Activated T-cell treated with anti-CD3 and anti-CD28 coated beads, Interleukin-2, amount 50 U/mL, for 72 hours (primary cell): ENCODE data around the gene IP6K2. TPM values are rescaled to one million over a fixed set of nuclear protein-coding genes. Genes with fewer than 3 reads are reported as not detected.
"Not testable (repeated sequence)": the region's sequence is repeated elsewhere in the genome, so short reads cannot be mapped to it uniquely, and the experiment has no call there.

ENCODE experiments used
- ATAC-seq, 2 donors: fragments of 150-1000 bp; cut with Tn5 transposase; replicated peaks in 1 of 2; 2 replicates each; pipeline ENCODE4 v1.10.0; 2021; ENCODE audit warnings: moderate library complexity in 2 of 2, mild to moderate bottlenecking in 1 of 2
- DNase-seq, 2 donors: peaks; one replicate each; pipeline ENCODE4 v3.0.0; 2021 to 2022; ENCODE audit warnings: mixed read lengths in 1 of 2
- H3K27ac Mint-ChIP-seq: one replicate; pipeline ENCODE4 v1.8.0; 2022; ENCODE audit warnings: mild to moderate bottlenecking, moderate library complexity, mixed read lengths
- H3K27me3 Mint-ChIP-seq: one replicate; pipeline ENCODE4 v1.8.0; 2022; ENCODE audit warnings: low read depth, mixed read lengths
- H3K36me3 Mint-ChIP-seq, 2 donors: one replicate each; pipeline ENCODE4 v1.8.0; 2022; ENCODE audit warnings: mixed read lengths in 2 of 2, mild to moderate bottlenecking in 1 of 2; ENCODE audit not compliant: insufficient read depth in 2 of 2
- H3K4me1 Mint-ChIP-seq: one replicate; pipeline ENCODE4 v1.8.0; 2022; ENCODE audit warnings: low read depth, mixed read lengths
- H3K4me3 Mint-ChIP-seq, 2 donors: one replicate each; pipeline ENCODE4 v1.8.0; 2022; ENCODE audit warnings: mild to moderate bottlenecking in 2 of 2, mixed read lengths in 2 of 2, moderate library complexity in 2 of 2
- H3K9me3 Mint-ChIP-seq, 2 donors: one replicate each; pipeline ENCODE4 v1.8.0; 2022; ENCODE audit warnings: mixed read lengths in 2 of 2
- total RNA-seq, 2 donors: library from RNA; stranded (reverse); gene quantifications; one replicate each; pipeline ENCODE4 v1.2.3, GENCODE V29; 2022

Gene IP6K2
- total RNA-seq, 2 donors from 2014 or later = 62.4 to 75.4 TPM

GRCh38 chr3:48739955-48740823 lies 23.2 kb upstream of the IP6K2 start:
- Mint-ChIP-seq H3K4me1 (peaks cover 5% of the 10 kb centered on the region), H3K27ac (no peak overlapping the region), H3K27me3 (no peaks in the 10 kb centered on the region), H3K9me3 (no peaks in the 10 kb centered on the region), H3K4me3 (no peak overlapping the region), H3K36me3 (no peaks in the 10 kb centered on the region)
- ATAC-seq = peak; percentile 82 to 91
- DNase-seq = peak; percentile 59 to 61

GRCh38 chr3:48739617-48739954 lies 22.6 kb upstream of the IP6K2 start:
- no peak for DNase-seq
- no peak overlapping the region for H3K4me3 Mint-ChIP-seq
- ATAC-seq = peak; percentile 20 to 42

GRCh38 chr3:48738926-48739616 lies 22.1 kb upstream of the IP6K2 start:
- ATAC-seq (no peak), DNase-seq (no peak)
- Mint-ChIP-seq H3K27ac (no peak overlapping the region), H3K4me3 (no peak overlapping the region), H3K9me3 (no peaks in the 10 kb centered on the region), H3K4me1 (peaks cover 5% of the 10 kb centered on the region), H3K36me3 (no peaks in the 10 kb centered on the region), H3K27me3 (no peaks in the 10 kb centered on the region)

More at GRCh38 chr3:48739617-48739954, 22.6 kb upstream of the IP6K2 start:
- Mint-ChIP-seq H3K9me3 (no peaks in the 10 kb centered on the region), H3K27ac (no peak overlapping the region), H3K27me3 (no peaks in the 10 kb centered on the region), H3K36me3 (no peaks in the 10 kb centered on the region), H3K4me1 (peaks cover 5% of the 10 kb centered on the region)

- no peaks in the 10 kb centered on the region for H3K36me3 Mint-ChIP-seq
- no peak overlapping the region for H3K27ac Mint-ChIP-seq
- no peaks in the 10 kb centered on the region for H3K27me3 Mint-ChIP-seq
- DNase-seq = no peak
- no peak for ATAC-seq
- H3K9me3 Mint-ChIP-seq = no peaks in the 10 kb centered on the region
- H3K4me1 Mint-ChIP-seq = peaks cover 5% of the 10 kb centered on the region
- no peak overlapping the region for H3K4me3 Mint-ChIP-seq
Measured at GRCh38 chr3:48738144-48738536, 21.1 kb upstream of the IP6K2 start.

- not testable (repeated sequence) for H3K9me3 Mint-ChIP-seq, H3K27ac Mint-ChIP-seq, H3K36me3 Mint-ChIP-seq, H3K4me1 Mint-ChIP-seq, ATAC-seq, H3K27me3 Mint-ChIP-seq, H3K4me3 Mint-ChIP-seq, DNase-seq
Measured at GRCh38 chr3:48735075-48735767, 18.2 kb upstream of the IP6K2 start.

- H3K4me3 Mint-ChIP-seq, DNase-seq, ATAC-seq, H3K27me3 Mint-ChIP-seq, H3K36me3 Mint-ChIP-seq, H3K4me1 Mint-ChIP-seq, H3K9me3 Mint-ChIP-seq, H3K27ac Mint-ChIP-seq: not testable (repeated sequence)
Measured at GRCh38 chr3:48734541-48734940, 17.5 kb upstream of the IP6K2 start.

GRCh38 chr3:48733752-48734518 lies 16.9 kb upstream of the IP6K2 start:
- not testable (repeated sequence) for H3K27me3 Mint-ChIP-seq, H3K27ac Mint-ChIP-seq, H3K4me1 Mint-ChIP-seq, H3K9me3 Mint-ChIP-seq, H3K36me3 Mint-ChIP-seq, DNase-seq, ATAC-seq, H3K4me3 Mint-ChIP-seq

- DNase-seq (no peak), ATAC-seq (no peak)
- no peaks in the 10 kb centered on the region for H3K36me3 Mint-ChIP-seq
- no peaks in the 10 kb centered on the region for H3K9me3 Mint-ChIP-seq
- no peak overlapping the region for H3K27ac Mint-ChIP-seq
- no peak overlapping the region for H3K4me3 Mint-ChIP-seq
- H3K4me1 Mint-ChIP-seq = no peaks in the 10 kb centered on the region
- H3K27me3 Mint-ChIP-seq = no peaks in the 10 kb centered on the region
Measured at GRCh38 chr3:48727511-48727910, 10.5 kb upstream of the IP6K2 start.

- not testable (repeated sequence) for DNase-seq, H3K9me3 Mint-ChIP-seq, H3K36me3 Mint-ChIP-seq, ATAC-seq, H3K27ac Mint-ChIP-seq, H3K4me1 Mint-ChIP-seq, H3K27me3 Mint-ChIP-seq, H3K4me3 Mint-ChIP-seq
Measured at GRCh38 chr3:48725185-48725855, 8.3 kb upstream of the IP6K2 start.

GRCh38 chr3:48723725-48724124 lies 6.7 kb upstream of the IP6K2 start:
- Mint-ChIP-seq H3K4me1 (no peaks in the 10 kb centered on the region), H3K27me3 (no peaks in the 10 kb centered on the region), H3K27ac (no peak overlapping the region), H3K36me3 (no peaks in the 10 kb centered on the region), H3K9me3 (no peaks in the 10 kb centered on the region), H3K4me3 (no peak overlapping the region)
- ATAC-seq (no peak), DNase-seq (no peak)

- not testable (repeated sequence) for H3K27ac Mint-ChIP-seq, H3K4me3 Mint-ChIP-seq, ATAC-seq, H3K9me3 Mint-ChIP-seq, H3K4me1 Mint-ChIP-seq, H3K36me3 Mint-ChIP-seq, H3K27me3 Mint-ChIP-seq, DNase-seq
Measured at GRCh38 chr3:48723293-48723692, 6.3 kb upstream of the IP6K2 start.

GRCh38 chr3:48716508-48716981 lies 476 bp downstream of the IP6K2 start:
- peak overlapping the region; percentile 88 to 96 for H3K4me3 Mint-ChIP-seq
- H3K4me1 Mint-ChIP-seq = peaks cover 39% of the 10 kb centered on the region
- no peak for ATAC-seq
- peak overlapping the region; percentile 80 for H3K27ac Mint-ChIP-seq
- H3K36me3 Mint-ChIP-seq = peaks cover 2 to 18% of the 10 kb centered on the region in 2 donors
- no peaks in the 10 kb centered on the region for H3K9me3 Mint-ChIP-seq
- peak; percentile 22 to 25 for DNase-seq
- H3K27me3 Mint-ChIP-seq = no peaks in the 10 kb centered on the region
